ENCODE data around the gene PHPT1.

The PHPT1 gene

GRCh38 chr9:136857581-136858412 is 8.6 kb downstream of the PHPT1 start:
- Histone ChIP-seq H3K4me1 (ENCODE audit: insufficient read depth, low read length) (no peaks in the 10 kb centered on the region), H3K4me2 (ENCODE audit: insufficient read depth, low read length) (no peak overlapping the region), H3K27me3 (ENCODE audit: insufficient read depth, low read length, poor library complexity) (no peaks in the 10 kb centered on the region), H4K20me1 (ENCODE audit: insufficient read depth, low read length) (peaks cover 11% of the 10 kb centered on the region), H3K4me3 (ENCODE audit: low read depth in 1 of 2, low read length in 2 of 2) (no peak overlapping the region), H3K36me3 (ENCODE audit: insufficient read depth, low read length) (peaks cover 25% of the 10 kb centered on the region), H3K27ac (ENCODE audit: low read length) (no peak overlapping the region), H3K79me2 (ENCODE audit: insufficient read depth, low read length) (no peaks in the 10 kb centered on the region), H3K9ac (ENCODE audit: low read depth, low read length) (no peak overlapping the region), H2AFZ (ENCODE audit: low read depth, low read length) (no peak overlapping the region), H3K9me3 (ENCODE audit: insufficient read depth, low read length, severe bottlenecking) (no peaks in the 10 kb centered on the region)
- DNase-seq (no peak), ATAC-seq (ENCODE audit: insufficient read depth, low read depth) (no peak)
- TF ChIP-seq CTCF (IDR thresholded peaks at IDR 0.05; ENCODE audit: borderline replicate concordance, extremely low read depth, low read length, poor library complexity, severe bottlenecking) (no peak), EZH2 (IDR thresholded peaks at IDR 0.05; ENCODE audit: borderline replicate concordance, low read depth, low read length, severe bottlenecking) (no peak)

GRCh38 chr9:136858452-136858843 is 9.2 kb downstream of the PHPT1 start:
- DNase-seq (no peak), ATAC-seq (ENCODE audit: insufficient read depth, low read depth) (no peak)
- H3K4me2 ChIP-seq (ENCODE audit: insufficient read depth, low read length), result no peak overlapping the region
- H3K27ac ChIP-seq (ENCODE audit: low read length), result no peak overlapping the region
- TF ChIP-seq EZH2 (IDR thresholded peaks at IDR 0.05; ENCODE audit: borderline replicate concordance, low read depth, low read length, severe bottlenecking) (no peak), CTCF (IDR thresholded peaks at IDR 0.05; ENCODE audit: borderline replicate concordance, extremely low read depth, low read length, poor library complexity, severe bottlenecking) (no peak)
- no peaks in the 10 kb centered on the region for H3K27me3 ChIP-seq (ENCODE audit: insufficient read depth, low read length, poor library complexity)
- H3K4me3 ChIP-seq (ENCODE audit: low read depth in 1 of 2, low read length in 2 of 2), result no peak overlapping the region
- H2AFZ ChIP-seq (ENCODE audit: low read depth, low read length), result no peak overlapping the region
- H3K9me3 ChIP-seq (ENCODE audit: insufficient read depth, low read length, severe bottlenecking), result no peaks in the 10 kb centered on the region
- no peaks in the 10 kb centered on the region for H3K4me1 ChIP-seq (ENCODE audit: insufficient read depth, low read length)
- peaks cover under 1% of the 10 kb centered on the region; the same call in 1 of the 2 replicates for H3K79me2 ChIP-seq (ENCODE audit: insufficient read depth, low read length)
- peaks cover 16% of the 10 kb centered on the region for H4K20me1 ChIP-seq (ENCODE audit: insufficient read depth, low read length)
- H3K36me3 ChIP-seq (ENCODE audit: insufficient read depth, low read length), result peaks cover 31% of the 10 kb centered on the region
- no peak overlapping the region for H3K9ac ChIP-seq (ENCODE audit: low read depth, low read length)

- Histone ChIP-seq H3K4me2 (ENCODE audit: insufficient read depth, low read length) (no peak overlapping the region), H2AFZ (ENCODE audit: low read depth, low read length) (no peak overlapping the region), H3K4me1 (ENCODE audit: insufficient read depth, low read length) (peaks cover 4% of the 10 kb centered on the region; the same call in 1 of the 2 replicates), H3K27ac (ENCODE audit: low read length) (no peak overlapping the region), H3K27me3 (ENCODE audit: insufficient read depth, low read length, poor library complexity) (no peaks in the 10 kb centered on the region), H3K4me3 (ENCODE audit: low read depth in 1 of 2, low read length in 2 of 2) (no peak overlapping the region), H3K79me2 (ENCODE audit: insufficient read depth, low read length) (peaks cover 7% of the 10 kb centered on the region), H3K9ac (ENCODE audit: low read depth, low read length) (no peak overlapping the region), H4K20me1 (ENCODE audit: insufficient read depth, low read length) (peaks cover 21% of the 10 kb centered on the region), H3K9me3 (ENCODE audit: insufficient read depth, low read length, severe bottlenecking) (no peaks in the 10 kb centered on the region), H3K36me3 (ENCODE audit: insufficient read depth, low read length) (peaks cover 37% of the 10 kb centered on the region)
- no peak for DNase-seq
- no peak for TF ChIP-seq EZH2 (IDR thresholded peaks at IDR 0.05; ENCODE audit: borderline replicate concordance, low read depth, low read length, severe bottlenecking)
- TF ChIP-seq CTCF (IDR thresholded peaks at IDR 0.05; ENCODE audit: borderline replicate concordance, extremely low read depth, low read length, poor library complexity, severe bottlenecking), result no peak
- peak; percentile 11; the same call in 1 of the 3 replicates for ATAC-seq (ENCODE audit: insufficient read depth, low read depth)
Measured at GRCh38 chr9:136858844-136859757, 9.9 kb downstream of the PHPT1 start.
